Stimulated activated CD4-positive, alpha-beta T cell treated with anti-CD3 and anti-CD28 coated beads, TNF-alpha, amount 100 ng/mL, for 4 hours (primary cell): ENCODE results near the gene ZC3H7A.

Experiments
- DNase-seq, 3 experiments: peaks; one replicate each; pipeline ENCODE4 v3.0.0-alpha.2; 2020; ENCODE audit warnings: low read depth in 3 of 3

The ZC3H7A gene

DNA sequence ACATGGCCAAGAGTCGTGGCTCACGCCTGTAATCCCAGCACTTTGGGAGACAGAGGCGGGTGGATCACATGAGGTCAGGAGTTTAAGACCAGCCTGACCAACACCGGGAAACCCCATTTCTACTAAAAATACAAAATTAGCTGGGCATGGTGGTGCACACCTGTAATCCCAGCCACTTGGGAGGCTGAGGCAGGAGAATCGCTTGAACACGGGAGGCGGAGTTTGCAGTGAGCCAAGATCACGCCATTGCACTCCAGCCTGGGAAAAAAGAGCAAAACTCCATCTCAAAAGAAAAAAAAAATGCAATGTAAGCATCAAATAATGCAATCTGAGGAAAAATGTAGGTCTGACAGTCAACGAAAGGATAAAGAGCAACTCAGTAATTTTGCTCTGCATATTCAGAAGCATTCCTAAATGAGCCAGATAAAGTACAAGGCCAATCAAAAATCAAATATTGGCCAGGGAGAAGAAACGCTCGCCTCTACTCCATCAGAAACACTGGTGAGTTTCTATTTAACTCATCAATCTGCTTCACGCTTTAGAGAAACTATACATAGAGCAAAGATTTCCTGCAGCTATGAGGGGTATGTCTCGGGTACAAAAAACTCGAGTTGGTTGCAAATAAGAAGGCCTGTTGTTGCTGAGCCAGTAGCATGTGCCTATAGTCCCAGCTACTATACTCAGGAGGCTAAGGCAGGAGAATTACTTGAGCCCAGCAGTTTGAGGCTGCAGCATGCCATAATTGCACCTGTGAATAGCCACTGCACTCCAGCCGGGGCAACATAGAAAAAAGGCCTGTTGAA, 58.1 kb downstream of the ZC3H7A start:
- no peak for DNase-seq

DNA sequence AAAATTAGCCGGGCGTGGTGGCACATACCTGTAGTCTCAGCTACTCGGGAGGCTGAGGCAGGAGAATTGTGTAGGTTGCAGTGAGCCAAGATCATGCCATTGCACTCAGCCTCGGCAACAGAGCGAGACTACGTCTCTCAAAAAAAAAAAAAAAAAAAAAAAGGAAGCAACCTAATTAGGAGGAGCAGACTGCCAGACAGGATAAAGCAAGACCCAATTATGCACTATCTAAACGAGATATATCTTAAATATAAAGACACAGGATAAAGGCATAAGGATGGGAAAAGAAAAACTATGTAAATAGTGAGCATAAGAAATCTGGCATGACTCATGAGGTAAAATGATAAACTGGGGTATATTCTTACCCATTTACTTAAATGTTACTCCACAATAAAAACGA, 59.3 kb downstream of the ZC3H7A start:
- DNase-seq, result no peak

- DNase-seq, result no peak
Observed at GRCh38 chr16:11736903-11737302, 60.2 kb downstream of the ZC3H7A start.

GRCh38 chr16:11735787-11736186, 61.3 kb downstream of the ZC3H7A start:
- no peak for DNase-seq

DNA sequence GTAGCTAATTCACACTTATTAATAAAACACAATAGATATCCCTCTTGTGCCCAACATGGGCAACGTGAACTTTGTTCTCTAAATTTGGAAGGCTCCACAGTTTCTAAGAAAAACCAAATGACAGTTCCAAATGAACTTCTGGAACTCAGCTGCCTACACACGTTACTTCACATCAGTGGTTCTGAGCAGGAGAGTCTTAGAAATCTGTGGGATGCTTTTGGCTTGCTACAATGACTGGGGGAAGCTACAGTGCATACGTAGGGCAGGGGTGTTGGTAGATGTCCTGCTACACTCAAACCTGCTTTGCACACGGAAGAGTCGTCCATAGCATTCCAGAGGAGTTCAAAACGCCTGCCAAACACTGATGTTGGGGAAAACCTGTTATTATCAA, 62.4 kb downstream of the ZC3H7A start:
- DNase-seq, result no peak

- no peak for DNase-seq
Observed at GRCh38 chr16:11734025-11734652, 62.9 kb downstream of the ZC3H7A start.

DNA sequence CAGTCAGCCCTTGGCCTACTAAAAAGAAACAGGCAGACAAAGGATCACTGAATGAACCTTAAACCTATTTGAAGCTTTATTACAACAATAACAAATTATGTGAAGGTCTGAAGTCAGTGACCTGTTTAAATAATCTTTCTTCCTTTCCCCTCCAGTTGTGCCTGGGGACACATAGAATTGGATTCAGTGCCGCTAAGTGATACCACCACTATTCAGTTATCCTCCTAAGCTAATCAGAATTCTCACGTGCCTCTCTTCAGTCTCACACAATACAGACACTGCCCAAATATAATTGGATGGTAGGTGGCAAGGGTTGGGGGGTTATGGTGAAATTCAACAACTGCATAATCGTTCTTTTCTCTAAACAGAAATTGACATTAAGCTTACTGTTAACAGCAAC, 65.8 kb downstream of the ZC3H7A start:
- no peak for DNase-seq

GRCh38 chr16:11729787-11730186, 67.3 kb downstream of the ZC3H7A start:
- no peak for DNase-seq

GRCh38 chr16:11727796-11728543, 69.1 kb downstream of the ZC3H7A start:
- DNase-seq, result no peak

DNA sequence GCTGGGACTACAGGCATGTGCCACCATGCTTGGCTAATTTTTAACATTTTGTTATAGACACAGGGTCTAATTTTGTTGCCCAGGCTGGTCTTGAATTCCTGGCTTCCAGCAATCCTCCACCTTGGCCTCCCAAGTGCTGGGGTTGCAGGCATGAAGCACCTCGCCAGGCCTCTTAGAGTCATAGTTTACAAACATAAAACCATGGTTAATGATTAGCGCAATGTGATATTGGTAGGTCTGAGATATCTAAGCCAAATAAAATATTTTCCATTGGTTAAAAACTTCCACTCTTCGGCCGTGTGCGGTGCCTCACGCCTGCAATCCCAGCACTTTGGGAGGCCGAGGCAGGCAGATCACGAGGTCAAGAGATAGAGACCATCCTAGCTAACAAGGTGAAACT, 71.0 kb downstream of the ZC3H7A start:
- no peak for DNase-seq

GRCh38 chr16:11725457-11725856, 71.6 kb downstream of the ZC3H7A start:
- DNase-seq, result no peak

- no peak for DNase-seq
Observed at GRCh38 chr16:11722468-11722808, 74.6 kb downstream of the ZC3H7A start.

- no peak for DNase-seq
Observed at GRCh38 chr16:11721781-11722467, 75.1 kb downstream of the ZC3H7A start.

DNA sequence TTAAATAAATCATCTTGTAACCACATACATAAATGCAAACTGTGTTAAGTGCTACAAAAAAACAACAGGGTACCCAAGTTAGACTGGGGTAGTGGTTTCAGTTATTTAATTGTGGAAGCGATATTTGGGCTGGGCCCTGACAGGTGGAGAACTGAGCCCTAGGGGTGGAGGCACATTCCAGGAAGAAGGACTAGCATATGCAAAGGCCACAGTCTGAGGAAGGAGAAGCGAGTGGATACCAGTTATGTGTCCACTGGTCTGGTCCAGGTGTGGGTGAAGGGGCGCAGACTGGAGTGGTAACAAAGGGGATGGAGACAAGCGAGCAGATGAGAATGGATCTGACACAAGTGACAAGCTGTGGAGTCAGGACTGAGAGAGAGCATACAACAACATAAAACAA, 77.3 kb downstream of the ZC3H7A start:
- DNase-seq, result no peak

DNA sequence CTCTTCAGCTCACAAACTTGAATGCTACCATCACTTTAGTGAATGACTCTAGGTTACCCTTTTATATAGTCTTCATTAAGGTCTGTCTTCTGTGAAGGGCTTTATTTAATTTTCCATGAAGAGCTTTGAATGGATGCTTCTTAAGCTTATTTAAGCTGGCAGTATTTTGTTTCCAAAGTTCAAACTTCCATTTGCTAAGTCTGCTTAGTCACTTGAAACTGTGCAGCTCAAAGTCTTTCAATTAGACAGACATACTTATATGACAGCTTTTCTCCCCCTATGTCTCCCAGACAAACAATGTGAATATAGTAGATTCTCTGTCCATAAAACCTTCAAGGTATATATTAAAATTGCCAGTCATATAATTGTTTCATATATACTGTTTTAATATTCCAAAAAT, 77.9 kb downstream of the ZC3H7A start:
- no peak for DNase-seq

DNA sequence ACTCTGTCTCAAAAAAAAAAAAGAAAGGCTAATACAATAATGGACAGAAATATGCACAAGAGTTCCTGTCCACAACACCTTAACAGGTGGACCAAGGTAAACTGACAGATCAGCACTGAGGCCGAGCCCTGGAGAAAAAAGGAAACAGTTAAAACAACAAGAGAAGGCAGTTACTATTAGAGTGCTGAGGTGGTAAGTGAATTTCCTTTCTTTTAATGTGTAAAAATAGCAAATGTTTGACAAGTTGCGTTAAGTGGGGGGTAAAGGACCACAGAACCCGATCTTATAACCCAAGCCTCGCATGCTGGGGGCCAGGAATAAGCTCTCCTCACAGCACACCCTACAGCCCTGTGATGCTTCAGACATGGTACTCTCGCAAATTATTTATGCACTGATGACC, 79.2 kb downstream of the ZC3H7A start:
- DNase-seq, result no peak

GRCh38 chr16:11716336-11716735, 80.7 kb downstream of the ZC3H7A start:
- no peak for DNase-seq

GRCh38 chr16:11715246-11715947, 81.7 kb downstream of the ZC3H7A start:
- DNase-seq, result no peak

DNA sequence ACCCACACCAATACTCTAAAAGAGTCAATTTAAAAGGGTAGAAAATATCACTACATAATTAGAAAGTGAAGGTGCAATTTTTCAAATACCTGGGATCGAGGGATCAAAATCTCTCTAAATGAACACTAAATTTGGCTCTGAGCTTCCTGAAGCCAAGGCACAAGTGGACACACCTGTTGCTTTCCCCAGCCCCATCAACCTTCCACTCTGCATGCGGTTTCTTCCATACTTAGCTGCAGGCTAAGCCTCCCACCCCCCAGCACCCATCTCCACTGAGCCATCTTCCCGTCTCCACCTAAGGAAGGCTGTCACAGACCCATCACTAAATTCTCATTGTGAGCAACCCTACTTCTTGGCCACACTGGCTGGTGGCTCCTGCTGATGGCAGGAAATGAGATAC, 84.9 kb downstream of the ZC3H7A start:
- no peak for DNase-seq

- no peak for DNase-seq
Observed at GRCh38 chr16:11711662-11712061, 85.4 kb downstream of the ZC3H7A start.

- no peak for DNase-seq
Observed at GRCh38 chr16:11708421-11708820, 88.6 kb downstream of the ZC3H7A start.

- DNase-seq, result no peak
Observed at GRCh38 chr16:11707679-11708197, 89.3 kb downstream of the ZC3H7A start.
